Left cardiac atrium (tissue), 4 donors: ENCODE results near the gene TUT1. TPM values are rescaled to one million over a fixed set of nuclear protein-coding genes. Genes with fewer than 3 reads are reported as not detected.

Source experiments
- ATAC-seq, 2 donors: fragments of 200-7000 bp; cut with Tn5 transposase; one replicate each; pipeline ENCODE4 v1.9.1; 2020; ENCODE audit warnings: mild to moderate bottlenecking in 2 of 2, moderate library complexity in 2 of 2
- DNase-seq: peaks from one replicate; pipeline ENCODE4 v3.0.0-alpha.2; 2020
- intact Hi-C, 2 donors: fragments of 100-400 bp; cut with DNase I; formaldehyde crosslinking; loops; one replicate each; pipeline versions ENCODE4 v1.14.1 to v1.15.1; 2022 to 2023
- microRNA-seq, 2 donors: library from miRNA; unstranded; fragments of <30 nt; microRNA quantifications; one replicate each; pipeline ENCODE4 v1.2.0, GENCODE V29; 2020
- total RNA-seq, 2 donors: library from RNA; stranded (reverse); fragmentation: NEBNext Ultra II Directional; extraction: Animal tissue kit (Norgen Biotek cat#: 25700); gene quantifications; one replicate each; pipeline ENCODE4 v1.2.1, GENCODE V29; 2021
- donor health status: DM: no; HTN: yes; CAD: no.
- donor health status: DM: no; HTN: yes; CAD: no; lungs with severe emphysema.
- donor health status: DM: yes; HTN: yes; CAD: no.
- donor health status: Dilated cardiomyopathy.

The TUT1 gene
- total RNA-seq, 2 donors from 2014 or later: 9.6 to 11.5 TPM

GRCh38 chr11:62532096-62532495 is 59.2 kb downstream of the TUT1 start:
- DNase-seq (no peak), ATAC-seq (no peak)
- intact Hi-C loops: no loop called here

Small RNA genes within 50 kb of the gene (microRNA-seq; reads per million reads assigned to microRNA genes)
- 0 to 1.4 reads per million in 2 donors for gene MIR6747

Other genes with a start within 250 kb of the TUT1 start
- gene SCGB1A1, start 172.5 kb downstream of the TUT1 start, total RNA-seq: not detected
- gene AHNAK, start 44.7 kb downstream of the TUT1 start, total RNA-seq: 100 to 1,000 TPM; 329 to 404 TPM
- 100 to 1,000 TPM; 833 to 894 TPM for gene EEF1G, start 17.6 kb downstream of the TUT1 start, total RNA-seq
- gene MTA2, start 10.3 kb upstream of the TUT1 start, total RNA-seq: 10 to 100 TPM; 38.1 to 60.6 TPM
- gene EML3, start 21.3 kb upstream of the TUT1 start, total RNA-seq: 10 to 100 TPM; 29.1 to 46.8 TPM
- gene ROM1, start 21.7 kb upstream of the TUT1 start, total RNA-seq: 1 to 10 TPM; 3.7 to 3.8 TPM
- 10 to 100 TPM; 20.5 to 22.4 TPM for gene B3GAT3, start 30.5 kb upstream of the TUT1 start, total RNA-seq
- gene GANAB, start 55.1 kb upstream of the TUT1 start, total RNA-seq: 100 to 1,000 TPM; 130 to 136 TPM
- 10 to 100 TPM; 11.0 to 13.8 TPM for gene INTS5, start 61.8 kb upstream of the TUT1 start, total RNA-seq
- 10 to 100 TPM; 33.9 to 41.1 TPM for gene C11orf98, start 73.7 kb upstream of the TUT1 start, total RNA-seq
- gene CSKMT, start 73.8 kb upstream of the TUT1 start, total RNA-seq: 10 to 100 TPM in 1 of 2 donors, 1 to 10 TPM in 1; 6.6 to 10.0 TPM
- 1 to 10 TPM; 6.2 to 7.0 TPM for gene UQCC3, start 80.2 kb upstream of the TUT1 start, total RNA-seq
- gene LBHD1, start 80.7 kb upstream of the TUT1 start, total RNA-seq: 1 to 10 TPM; 4.0 to 4.1 TPM
- 10 to 100 TPM; 70.7 to 71.8 TPM for gene UBXN1, start 87.5 kb upstream of the TUT1 start, total RNA-seq
- gene LRRN4CL, start 98.0 kb upstream of the TUT1 start, total RNA-seq: 1 to 10 TPM; 6.1 to 7.3 TPM
- gene BSCL2, start 115.9 kb upstream of the TUT1 start, total RNA-seq: 10 to 100 TPM; 16.8 to 26.7 TPM
- gene GNG3, start 116.2 kb upstream of the TUT1 start, total RNA-seq: not detected
- 10 to 100 TPM; 31.0 to 36.2 TPM for gene HNRNPUL2, start 135.9 kb upstream of the TUT1 start, total RNA-seq
- gene TTC9C, start 137.0 kb upstream of the TUT1 start, total RNA-seq: 10 to 100 TPM; 14.0 to 15.9 TPM
- 10 to 100 TPM in 1 of 2 donors, 1 to 10 TPM in 1; 7.2 to 10.5 TPM for gene ZBTB3, start 162.6 kb upstream of the TUT1 start, total RNA-seq
- 10 to 100 TPM; 32.0 to 39.9 TPM for gene POLR2G, start 170.1 kb upstream of the TUT1 start, total RNA-seq
- 10 to 100 TPM in 1 of 2 donors, 1 to 10 TPM in 1; 8.1 to 11.0 TPM for gene TAF6L, start 179.9 kb upstream of the TUT1 start, total RNA-seq
- 10 to 100 TPM; 20.6 to 22.4 TPM for gene TMEM179B, start 195.9 kb upstream of the TUT1 start, total RNA-seq
- gene TMEM223, start 200.5 kb upstream of the TUT1 start, total RNA-seq: 10 to 100 TPM; 12.0 to 17.6 TPM
- 10 to 100 TPM; 40.5 to 45.6 TPM for gene NXF1, start 213.9 kb upstream of the TUT1 start, total RNA-seq
- gene STX5, start 240.5 kb upstream of the TUT1 start, total RNA-seq: 10 to 100 TPM; 22.1 to 23.2 TPM
- not detected for gene TEX54, start 241.3 kb upstream of the TUT1 start, total RNA-seq
- gene WDR74, start 248.1 kb upstream of the TUT1 start, total RNA-seq: 10 to 100 TPM; 24.6 to 32.2 TPM